Left ventricle myocardium superior (tissue), 1 donor: ENCODE results near the gene CLCA2. TPM values are rescaled to one million over a fixed set of nuclear protein-coding genes. Genes with fewer than 3 reads are reported as not detected.

Experiments used
- ATAC-seq: fragments of 200-7000 bp; cut with Tn5 transposase; one replicate; pipeline ENCODE4 v1.9.1; 2020; ENCODE audit warnings: mild to moderate bottlenecking, moderate library complexity
- DNase-seq: peaks from one replicate; pipeline ENCODE4 v3.0.0-alpha.2; 2020
- intact Hi-C: fragments of 100-400 bp; cut with micrococcal nuclease; formaldehyde crosslinking; loops from one replicate; pipeline ENCODE4 v1.11.0; 2022
- total RNA-seq: library from RNA; stranded (reverse); fragmentation: NEBNext Ultra II Directional; extraction: Animal tissue kit (Norgen Biotek cat#: 25700); gene quantifications from one replicate; pipeline ENCODE4 v1.2.1, GENCODE V29; 2021
- donor health status: DM: no; HTN: yes; CAD: no; lungs with severe emphysema.

Gene CLCA2
- total RNA-seq, 1 donor from 2014 or later = not detected

GRCh38 chr1:86503406-86504136, 79.6 kb downstream of the CLCA2 start:
- intact Hi-C loops = loop anchor here (10.0 kb wide), 2 partner anchors 119 to 241 kb away; no protein-coding TSS in a partner anchor
- DNase-seq (peak; percentile 70), ATAC-seq (peak; percentile 80)

- ATAC-seq = peak; percentile 89
- intact Hi-C loops = loop anchor here (10.0 kb wide), 2 partner anchors 119 to 241 kb away; no protein-coding TSS in a partner anchor
- DNase-seq = no peak
Observed at GRCh38 chr1:86504137-86504479, 80.1 kb downstream of the CLCA2 start.

- intact Hi-C loops = loop anchor here (5.0 to 10.0 kb wide), 3 partner anchors 33 to 240 kb away; no protein-coding TSS in a partner anchor
- ATAC-seq = no peak
Observed at GRCh38 chr1:86504895-86505563, 81.1 kb downstream of the CLCA2 start.

GRCh38 chr1:86505564-86505902, 81.6 kb downstream of the CLCA2 start:
- no peak for DNase-seq
- intact Hi-C loops = loop anchor here (5.0 to 10.0 kb wide), 3 partner anchors 33 to 239 kb away; no protein-coding TSS in a partner anchor
- ATAC-seq = no peak

More at GRCh38 chr1:86504895-86505563, 81.1 kb downstream of the CLCA2 start:
- DNase-seq = no peak

Other genes with a start within 250 kb of the CLCA2 start
- 7.6 TPM for gene ODF2L, start 27.8 kb upstream of the CLCA2 start, total RNA-seq
- not detected for gene CLCA1, start 44.8 kb downstream of the CLCA2 start, total RNA-seq
- not detected for gene CLCA4, start 122.9 kb downstream of the CLCA2 start, total RNA-seq